Stimulated activated naive CD4-positive, alpha-beta T cell (primary cell): ENCODE measurements around the gene HS2ST1.
"Not testable (repeated sequence)": the region's sequence is repeated elsewhere in the genome, so short reads cannot be mapped to it uniquely, and the experiment has no call there.

Experiments used
- DNase-seq, 6 experiments: peaks; one replicate each; lab custom pipeline; 2025; lab: John Stamatoyannopoulos, UW

The HS2ST1 gene

GRCh38 chr1:86971778-86972177 is 57.3 kb downstream of the HS2ST1 start:
- no peak for DNase-seq

- DNase-seq: no peak
Observed at GRCh38 chr1:86972262-86972661, 57.8 kb downstream of the HS2ST1 start.

- DNase-seq: no peak
Observed at GRCh38 chr1:86975993-86976550, 61.6 kb downstream of the HS2ST1 start.

GRCh38 chr1:86976664-86977063 is 62.2 kb downstream of the HS2ST1 start:
- no peak for DNase-seq

- DNase-seq: no peak
Observed at GRCh38 chr1:86981482-86982213, 67.2 kb downstream of the HS2ST1 start.

GRCh38 chr1:86983677-86984076 is 69.2 kb downstream of the HS2ST1 start:
- DNase-seq: not testable (repeated sequence)

- no peak for DNase-seq
Observed at GRCh38 chr1:86987446-86987845, 73.0 kb downstream of the HS2ST1 start.

- no peak for DNase-seq
Observed at GRCh38 chr1:86988835-86989234, 74.4 kb downstream of the HS2ST1 start.

- not testable (repeated sequence) for DNase-seq
Observed at GRCh38 chr1:86989690-86990089, 75.3 kb downstream of the HS2ST1 start.

GRCh38 chr1:86990826-86991225 is 76.4 kb downstream of the HS2ST1 start:
- no peak for DNase-seq

GRCh38 chr1:86991549-86992186 is 77.2 kb downstream of the HS2ST1 start:
- DNase-seq: no peak

- DNase-seq: no peak
Observed at GRCh38 chr1:86992861-86993260, 78.4 kb downstream of the HS2ST1 start.

- no peak for DNase-seq
Observed at GRCh38 chr1:86993269-86993985, 79.0 kb downstream of the HS2ST1 start.

GRCh38 chr1:86994061-86994460 is 79.6 kb downstream of the HS2ST1 start:
- no peak for DNase-seq

- no peak for DNase-seq
Observed at GRCh38 chr1:86997538-86997937, 83.1 kb downstream of the HS2ST1 start.

- no peak for DNase-seq
Observed at GRCh38 chr1:86998280-86998679, 83.8 kb downstream of the HS2ST1 start.

- DNase-seq: no peak
Observed at GRCh38 chr1:86998727-86999126, 84.3 kb downstream of the HS2ST1 start.

GRCh38 chr1:87000460-87000859 is 86.0 kb downstream of the HS2ST1 start:
- no peak for DNase-seq

GRCh38 chr1:87004857-87005256 is 90.4 kb downstream of the HS2ST1 start:
- no peak for DNase-seq

GRCh38 chr1:87007323-87007722 is 92.9 kb downstream of the HS2ST1 start:
- DNase-seq: no peak

- not testable (repeated sequence) for DNase-seq
Observed at GRCh38 chr1:87013385-87013784, 99.0 kb downstream of the HS2ST1 start.

GRCh38 chr1:87017998-87018672 is 103.7 kb downstream of the HS2ST1 start:
- DNase-seq: no peak
